HG02840 (cell line): ENCODE measurements around the gene DMD.

Experiments used
- ATAC-seq: cut with Tn5 transposase; IDR thresholded peaks from one replicate; pipeline ENCODE4 v1.9.1; 2021; ENCODE audit warnings: mild to moderate bottlenecking, moderate library complexity, moderate number of reproducible peaks; ENCODE audit not compliant: unreplicated experiment, low FRiP score

The DMD gene

DNA sequence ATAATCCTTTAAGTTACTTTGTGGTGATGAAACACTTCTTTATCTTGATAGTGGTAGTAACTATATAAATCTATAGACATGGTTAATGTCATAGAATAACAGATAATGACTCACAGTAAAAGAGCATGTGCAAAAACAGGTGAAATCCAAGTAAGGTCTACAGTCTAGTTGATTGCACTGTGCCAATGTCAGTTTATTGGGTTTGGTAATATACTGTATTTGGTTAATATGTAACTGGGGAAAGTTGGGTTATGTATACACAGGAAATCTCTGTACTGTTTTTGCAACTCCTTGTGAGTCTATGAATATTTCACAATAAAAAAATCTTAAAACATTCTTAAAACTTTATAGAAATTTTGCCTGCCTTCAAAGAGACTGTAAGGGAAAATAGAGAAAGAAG is 1071.9 kb downstream of the DMD start:
- no peak for ATAC-seq

DNA sequence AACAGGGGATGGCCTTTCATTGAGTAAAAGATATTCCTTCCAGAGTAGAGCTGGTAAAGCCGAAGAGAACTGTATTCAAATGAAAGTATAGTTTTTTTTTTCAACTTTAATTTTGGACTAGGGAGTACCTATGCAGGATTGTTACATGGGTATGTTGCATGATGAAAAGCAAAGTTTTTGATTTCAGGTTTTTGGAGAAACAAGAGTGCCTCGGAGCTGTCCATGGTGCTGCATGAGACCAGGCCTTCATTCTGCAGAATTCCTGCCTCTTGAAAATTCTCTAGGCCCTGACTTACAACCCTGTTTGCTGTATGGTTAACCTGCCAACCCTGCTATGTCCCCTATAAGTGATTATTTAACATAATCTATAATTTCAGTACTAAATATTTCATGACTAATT is 1073.8 kb downstream of the DMD start:
- no peak for ATAC-seq

- ATAC-seq: no peak
Measured at GRCh38 chrX:32126997-32127396, 1084.4 kb downstream of the DMD start.

DNA sequence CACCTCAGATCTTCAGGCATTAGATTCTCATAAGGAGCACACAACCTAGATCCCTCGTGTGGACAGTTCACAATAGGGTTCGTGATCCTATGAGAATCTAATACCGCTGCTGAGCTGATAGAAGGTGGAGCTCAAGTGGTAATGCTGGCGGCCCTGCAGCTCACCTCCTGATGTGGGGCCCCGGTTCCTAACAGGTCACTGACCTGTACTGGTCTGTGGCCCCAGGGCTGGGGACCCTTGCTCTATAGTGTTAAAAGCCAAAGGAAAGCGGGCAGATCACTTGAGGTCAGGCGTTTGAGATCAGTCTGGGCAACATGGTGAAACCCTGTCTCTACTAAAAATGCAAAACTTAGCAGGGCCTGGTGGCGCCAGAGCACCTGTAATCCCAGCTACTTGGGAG is 1092.5 kb downstream of the DMD start:
- ATAC-seq: no peak

DNA sequence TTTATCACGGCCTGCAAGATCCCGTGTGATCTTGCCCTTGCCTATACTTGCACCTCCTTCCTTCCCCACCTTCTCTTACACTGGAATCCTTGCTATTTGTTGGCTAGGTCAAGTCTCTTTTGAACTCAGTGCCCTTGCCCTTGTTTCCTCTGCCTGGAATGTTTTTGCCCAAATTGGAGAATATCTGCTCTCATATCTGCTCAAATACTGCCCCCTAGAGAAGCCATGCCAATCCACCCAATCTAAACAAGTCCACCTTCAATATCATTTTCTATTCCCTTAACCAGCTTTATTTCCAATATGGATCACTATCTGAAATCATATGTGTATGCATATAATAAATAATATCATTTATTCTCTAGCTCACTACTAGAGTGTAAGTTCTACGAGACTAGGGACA is 1095.3 kb downstream of the DMD start:
- ATAC-seq: no peak

DNA sequence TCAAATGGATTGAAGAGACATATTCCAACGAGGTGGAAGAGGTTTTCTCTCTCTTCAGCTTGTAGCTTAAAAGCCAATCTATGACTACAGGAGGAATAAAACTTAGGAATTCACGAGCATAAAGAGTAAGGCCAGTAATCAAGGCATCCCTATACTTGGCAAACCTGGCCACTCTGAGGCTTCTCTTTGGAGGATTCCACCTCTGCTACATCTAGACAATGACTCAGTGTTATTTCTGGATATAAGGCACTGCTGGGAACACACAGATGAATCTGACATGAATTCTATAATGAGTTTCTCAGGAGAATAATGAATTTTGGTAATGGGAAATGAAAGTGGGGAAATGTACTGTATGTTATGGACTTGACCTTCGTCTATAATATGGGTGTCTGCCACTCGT is 1123.7 kb downstream of the DMD start:
- no peak for ATAC-seq

DNA sequence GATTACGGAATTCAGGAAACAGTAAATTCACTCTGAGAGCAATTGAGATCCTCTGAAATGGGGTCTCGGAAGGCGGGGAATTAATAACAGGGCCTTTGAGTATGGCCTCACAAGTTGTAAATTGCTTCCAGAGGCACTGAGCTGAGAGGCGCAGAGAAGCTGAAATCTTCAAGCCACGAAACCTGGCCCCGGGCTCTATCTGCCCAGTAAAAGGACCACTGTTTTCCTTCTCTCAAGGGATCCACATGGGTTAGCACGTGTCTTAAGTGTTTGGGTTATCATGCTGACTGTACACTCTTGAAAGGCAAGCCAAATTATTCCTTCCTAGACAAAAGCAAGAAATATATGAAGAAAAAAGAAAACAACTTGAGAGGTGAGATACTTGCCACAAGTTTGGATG is 1126.6 kb downstream of the DMD start:
- ATAC-seq: no peak

DNA sequence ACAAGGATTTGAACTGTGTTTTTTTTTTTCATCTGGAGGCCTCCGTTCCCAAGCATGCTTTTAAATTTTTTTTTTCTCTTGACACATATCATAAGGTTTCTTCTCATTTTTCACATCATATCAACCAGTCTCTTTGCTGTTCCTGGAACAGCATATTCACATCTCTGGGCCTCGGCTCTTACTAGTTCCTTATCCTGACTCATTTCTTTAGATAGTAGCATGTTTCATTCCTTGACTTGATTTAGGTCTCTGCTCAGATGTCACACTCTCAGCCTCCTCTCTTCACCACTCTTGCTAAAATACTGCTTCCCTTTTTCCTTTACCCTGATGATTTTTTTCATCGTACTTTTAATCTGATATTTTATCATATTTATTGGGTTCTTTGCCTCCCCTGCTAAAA is 1163.1 kb downstream of the DMD start:
- ATAC-seq: no peak

DNA sequence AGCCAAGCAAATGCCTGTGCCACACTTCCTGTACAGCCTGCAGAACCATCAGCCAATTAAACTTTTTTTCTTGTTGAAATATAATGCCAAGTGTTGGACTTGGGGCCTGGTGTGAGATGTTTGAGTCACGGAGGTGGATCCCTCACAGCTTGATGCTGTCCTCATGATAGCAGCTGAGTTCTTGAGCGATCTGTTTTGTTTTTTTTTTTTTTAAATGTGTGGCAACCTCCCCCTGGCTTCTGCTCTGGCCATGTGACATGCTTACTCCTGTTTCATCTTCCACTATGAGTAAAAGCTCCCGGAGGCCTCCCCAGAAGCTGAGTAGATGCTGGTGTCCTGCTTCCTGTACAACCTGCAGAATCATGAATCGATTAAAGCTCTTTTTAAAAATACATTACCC is 1166.2 kb downstream of the DMD start:
- ATAC-seq: no peak

DNA sequence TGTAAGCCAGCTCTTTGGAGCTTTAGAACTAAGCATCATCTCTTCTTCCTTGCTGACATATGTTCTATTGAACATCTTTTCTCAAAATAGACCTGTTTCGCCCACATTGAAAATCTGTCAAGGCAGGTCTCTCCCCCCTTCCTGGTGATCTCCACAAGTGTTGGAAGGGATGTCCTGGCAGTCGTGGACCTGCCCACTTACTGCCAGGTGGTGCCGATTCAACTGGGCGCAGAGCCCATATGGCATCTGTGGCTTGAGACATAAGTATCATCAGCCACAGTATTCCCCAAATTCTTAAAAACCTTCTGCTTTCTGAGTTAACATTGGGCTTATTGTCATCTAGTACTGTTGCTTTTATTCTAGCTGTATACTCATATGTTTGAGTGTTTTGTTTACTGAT is 1170.2 kb downstream of the DMD start:
- ATAC-seq: no peak

DNA sequence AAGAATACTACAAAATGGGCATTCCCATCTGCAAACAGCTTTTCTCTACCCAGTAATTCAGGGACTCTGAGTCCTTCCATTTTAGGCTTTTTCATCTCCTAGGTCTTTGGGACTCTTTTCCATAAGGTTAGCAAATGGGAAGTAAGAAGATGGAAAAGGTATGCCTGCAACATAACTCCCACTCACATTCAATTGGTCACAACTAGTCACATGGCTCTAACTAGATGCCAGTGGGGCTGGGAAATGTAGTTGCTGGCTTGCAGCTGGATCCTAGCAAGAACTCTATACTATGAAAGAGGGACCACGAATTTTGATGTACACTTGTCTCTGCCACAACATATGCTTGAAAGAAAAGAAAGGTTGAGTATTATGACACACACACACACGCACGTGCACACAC is 1184.6 kb downstream of the DMD start:
- no peak for ATAC-seq

DNA sequence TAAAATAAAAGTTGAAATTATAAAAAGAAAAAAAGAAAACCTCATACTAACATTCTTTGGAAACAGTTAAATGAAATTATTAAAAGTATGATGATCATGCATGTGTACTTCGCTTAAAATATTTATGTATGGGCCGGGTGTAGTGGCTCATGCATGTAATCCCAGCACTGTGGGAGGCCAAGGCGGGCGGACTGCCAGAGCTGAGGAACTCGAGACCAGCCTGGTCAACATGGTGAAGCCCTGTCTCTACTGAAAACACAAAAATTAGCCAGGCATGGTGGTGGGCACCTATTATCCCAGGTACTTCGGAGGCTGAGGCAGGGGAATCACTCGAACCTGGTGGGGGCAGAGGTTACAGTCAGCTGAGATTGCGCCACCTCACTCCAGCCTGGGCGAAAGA is 1187.3 kb downstream of the DMD start:
- no peak for ATAC-seq

DNA sequence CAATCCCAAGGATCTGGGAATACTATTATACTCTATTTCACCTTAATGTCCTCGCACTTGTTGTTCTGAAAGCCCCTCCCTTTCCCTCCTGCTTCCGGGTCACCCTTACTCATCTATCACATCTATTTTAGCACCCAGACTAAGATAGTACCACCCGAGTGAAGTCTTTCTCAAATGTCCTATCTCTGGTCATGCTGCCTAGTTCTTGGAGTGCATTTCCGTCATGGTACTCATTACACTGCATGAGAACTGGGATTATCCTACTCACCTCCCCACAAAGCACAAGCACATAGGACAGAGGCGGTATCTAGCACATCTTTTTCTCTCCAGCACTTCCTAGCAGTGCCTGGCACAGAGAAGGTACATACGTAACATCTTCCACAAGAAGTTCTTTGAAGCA is 1195.2 kb downstream of the DMD start:
- ATAC-seq: no peak

DNA sequence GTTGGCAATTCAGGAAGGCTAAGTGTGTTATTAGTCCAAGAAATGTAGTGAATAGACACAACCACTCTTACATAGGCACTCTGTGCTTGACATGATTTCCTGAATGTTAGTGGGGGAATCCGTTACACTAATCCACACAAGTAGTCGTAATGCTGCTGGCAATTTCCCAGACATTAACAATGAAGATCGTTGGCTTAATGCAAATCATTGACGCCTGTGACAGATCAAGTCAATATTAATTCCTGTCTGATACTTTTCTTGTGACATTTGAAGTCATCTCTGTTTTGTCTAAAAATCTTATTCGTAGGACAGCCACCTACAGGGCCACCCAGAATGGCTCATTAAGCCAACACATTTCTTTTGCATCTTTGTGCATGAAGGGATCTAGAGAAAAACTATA is 1200.4 kb downstream of the DMD start:
- ATAC-seq: no peak

DNA sequence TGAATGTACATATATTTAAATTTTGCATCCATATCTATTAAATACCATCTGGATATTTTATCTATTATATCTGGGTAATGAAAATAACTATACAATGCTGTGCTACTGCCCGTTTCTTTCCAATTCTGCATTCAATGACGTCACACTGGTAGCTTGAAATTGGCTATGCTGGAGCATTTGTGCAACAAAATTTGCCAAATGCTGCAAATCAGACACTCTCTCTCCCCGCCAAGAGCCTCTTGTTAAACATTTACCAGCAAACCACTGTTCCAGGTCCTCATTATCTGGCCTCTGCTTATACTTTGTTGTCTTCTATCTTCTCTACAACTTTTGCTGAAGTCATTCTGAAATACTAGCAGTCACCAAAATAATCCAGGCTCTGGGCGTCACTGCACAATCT is 1201.1 kb downstream of the DMD start:
- no peak for ATAC-seq

DNA sequence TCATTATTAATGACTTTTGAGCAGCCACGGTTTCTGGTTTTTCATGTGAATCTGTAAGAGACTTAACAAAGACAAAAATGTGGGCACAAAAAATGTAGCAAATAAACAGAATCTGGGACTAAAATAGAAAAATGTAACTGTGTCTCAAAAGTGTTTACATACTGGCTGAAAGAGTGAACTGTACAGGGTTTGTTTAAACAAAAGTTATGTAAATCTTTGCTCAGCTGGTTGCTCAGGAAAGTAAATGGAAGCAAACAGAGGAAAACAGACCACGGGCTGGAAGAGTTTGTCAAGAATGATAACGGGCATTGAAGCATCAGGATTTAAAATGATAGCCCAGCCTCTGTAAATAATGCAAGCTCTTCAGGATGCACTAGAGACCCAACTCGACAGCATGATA is 1217.7 kb downstream of the DMD start:
- ATAC-seq: no peak

DNA sequence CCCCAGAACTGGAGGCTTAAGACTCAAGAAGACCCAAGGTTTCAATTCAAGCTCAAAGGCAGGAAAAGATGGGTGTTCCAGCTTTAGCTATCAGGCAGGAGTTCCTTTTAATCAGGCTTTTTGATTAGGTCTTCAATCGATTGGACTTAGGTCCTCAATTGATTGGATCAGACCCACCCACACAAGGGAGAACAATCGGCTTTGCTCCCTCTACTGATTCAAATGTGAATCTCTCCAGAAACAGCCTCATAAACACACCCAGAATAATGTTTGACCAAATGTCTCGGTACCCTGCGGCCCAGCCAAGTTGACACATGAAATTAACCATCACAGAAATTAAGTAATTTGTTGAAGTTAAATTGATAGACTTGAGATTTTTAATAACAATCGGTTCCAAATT is 1222.4 kb downstream of the DMD start:
- no peak for ATAC-seq

- no peak for ATAC-seq
Measured at GRCh38 chrX:31981546-31982062, 1229.7 kb downstream of the DMD start.

DNA sequence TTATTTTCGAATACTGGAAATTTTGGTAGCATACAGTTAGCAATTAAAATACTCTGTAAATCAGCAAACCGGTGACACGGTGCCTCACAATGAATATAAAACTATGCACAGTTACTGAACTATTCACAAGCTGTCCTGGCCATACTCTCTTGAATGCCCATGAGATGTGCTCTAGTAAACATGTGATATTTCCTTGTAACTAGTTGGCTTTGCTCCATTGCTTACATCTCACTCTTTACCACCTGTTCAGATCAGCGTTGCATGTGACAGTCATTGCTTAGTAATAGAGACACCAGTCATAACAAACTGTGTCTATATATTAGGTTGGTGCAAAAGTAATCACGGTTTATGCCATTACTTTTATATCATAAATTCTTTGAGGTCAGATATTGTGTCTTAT is 1241.6 kb downstream of the DMD start:
- no peak for ATAC-seq

DNA sequence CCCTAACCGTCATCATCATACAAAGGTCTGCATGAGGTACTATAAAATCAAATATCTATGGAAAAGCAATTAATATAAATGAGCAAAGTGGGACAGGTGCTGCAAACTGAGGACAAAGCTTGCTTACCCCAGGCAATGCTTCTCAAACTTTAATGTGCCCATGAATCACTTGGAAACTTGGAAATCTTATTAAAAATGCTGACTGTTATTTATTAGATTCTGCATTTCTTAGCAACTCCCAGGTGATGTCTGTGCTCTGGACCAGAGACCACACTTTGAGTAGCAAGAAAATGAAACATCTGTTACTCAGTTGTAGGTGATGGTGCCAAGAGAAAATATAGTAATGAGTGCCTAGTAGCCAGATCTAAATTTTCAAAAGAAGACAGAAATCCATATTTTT is 1249.1 kb downstream of the DMD start:
- ATAC-seq: no peak

GRCh38 chrX:31934842-31935370 is 1276.4 kb downstream of the DMD start:
- ATAC-seq: no peak

GRCh38 chrX:31934015-31934414 is 1277.3 kb downstream of the DMD start:
- no peak for ATAC-seq

- ATAC-seq: no peak
Measured at GRCh38 chrX:31932769-31933168, 1278.6 kb downstream of the DMD start.
